ENCODE data around the gene KCNC3. TPM values are rescaled to one million over a fixed set of nuclear protein-coding genes. Genes with fewer than 3 reads are reported as not detected.
A peak's percentile ranks its signal among the peaks of the same experiment; 100 is the strongest.

Gene KCNC3
- total and polyA plus RNA-seq, 2 of the 13 experiments (the other 11 are each of a cell fraction or from before 2014, with no cell fraction given) = 0.29 to 1.7 TPM

GRCh38 chr19:50329146-50329925 lies at the start of gene KCNC3 (continued):
- TF ChIP-seq ZNF33A (CRISPR knock-in tag; IDR thresholded peaks at IDR 0.05; ENCODE audit: borderline replicate concordance) = no peak
- peak; percentile 44 for TF ChIP-seq KDM2A (CRISPR knock-in tag; IDR thresholded peaks at IDR 0.05; ENCODE audit: borderline replicate concordance, low read depth)
- no peak for TF ChIP-seq NR2F1 (CRISPR knock-in tag; IDR thresholded peaks at IDR 0.05)
- no peak for TF ChIP-seq PAX8 (CRISPR knock-in tag; IDR thresholded peaks at IDR 0.05; ENCODE audit: borderline replicate concordance)
- TF ChIP-seq ZNF280D (CRISPR knock-in tag; IDR thresholded peaks at IDR 0.05) = no peak
- TF ChIP-seq ZNF431 (CRISPR knock-in tag; IDR thresholded peaks at IDR 0.05; ENCODE audit: borderline replicate concordance, low read depth) = no peak; the same call in 1 of the 2 replicates
- TF ChIP-seq ZNF33B (CRISPR knock-in tag; IDR thresholded peaks at IDR 0.05) = no peak
- TF ChIP-seq IRF2 (CRISPR knock-in tag; IDR thresholded peaks at IDR 0.05) = 0 out of 2 replicates have a peak, but pooled peaks have one; percentile 12
- TF ChIP-seq BHLHE40 (IDR thresholded peaks at IDR 0.05; ENCODE audit: low read length) = no peak
- TF ChIP-seq PRPF4 (IDR thresholded peaks at IDR 0.05; ENCODE audit: low read depth, low read length, poor library complexity, severe bottlenecking) = no peak
- TF ChIP-seq ZNF121 (CRISPR knock-in tag; IDR thresholded peaks at IDR 0.05) = 0 out of 2 replicates have a peak, but pooled peaks have one; percentile 35
- TF ChIP-seq MBD4 (IDR thresholded peaks at IDR 0.05; ENCODE audit: borderline replicate concordance, low read length) = no peak
- TF ChIP-seq ZNF790 (CRISPR knock-in tag; IDR thresholded peaks at IDR 0.05; ENCODE audit: borderline replicate concordance) = no peak; the same call in 1 of the 2 replicates
- no peak for TF ChIP-seq ZNF879 (CRISPR knock-in tag; IDR thresholded peaks at IDR 0.05)
- no peak for TF ChIP-seq NFKBIZ (CRISPR knock-in tag; IDR thresholded peaks at IDR 0.05)
- TF ChIP-seq ZNF883 (CRISPR knock-in tag; IDR thresholded peaks at IDR 0.05; ENCODE audit: not compliant biosample characterization) = no peak
- no peak for TF ChIP-seq TSC22D2 (CRISPR knock-in tag; IDR thresholded peaks at IDR 0.05; ENCODE audit: borderline replicate concordance)
- no peak for TF ChIP-seq STAT5B (CRISPR knock-in tag; IDR thresholded peaks at IDR 0.05)
- TF ChIP-seq ZSCAN31 (CRISPR knock-in tag; IDR thresholded peaks at IDR 0.05; ENCODE audit: low read depth) = no peak
- peak; percentile 78; the same call in 1 of the 2 replicates for TF ChIP-seq TFAP4 (IDR thresholded peaks at IDR 0.05; ENCODE audit: borderline replicate concordance, low read depth)
- TF ChIP-seq TEAD2 (CRISPR knock-in tag; IDR thresholded peaks at IDR 0.05) = no peak
- TF ChIP-seq ZNF333 (CRISPR knock-in tag; IDR thresholded peaks at IDR 0.05; ENCODE audit: borderline replicate concordance) = no peak
- no peak for TF ChIP-seq DNMT1 (CRISPR knock-in tag; IDR thresholded peaks at IDR 0.05)
- no peak for TF ChIP-seq HOXA9 (CRISPR knock-in tag; IDR thresholded peaks at IDR 0.05; ENCODE audit: borderline replicate concordance)
- no peak for TF ChIP-seq SMAD9 (CRISPR knock-in tag; IDR thresholded peaks at IDR 0.05)
- TF ChIP-seq ZNF607 (CRISPR knock-in tag; IDR thresholded peaks at IDR 0.05; ENCODE audit: borderline replicate concordance) = no peak

All from HepG2 (cell line).